ENCODE measurements around the gene PLD1.
A peak's percentile ranks its signal among the peaks of the same experiment; 100 is the strongest.

The PLD1 gene

GRCh38 chr3:171615281-171615680 is 195.0 kb downstream of the PLD1 start:
- H3K4me3 ChIP-seq (ENCODE audit: low read depth, low read length): no peak overlapping the region
- TF ChIP-seq MYC (IDR thresholded peaks at IDR 0.05; ENCODE audit: low read depth, low read length) (no peak), POLR2A (IDR thresholded peaks at IDR 0.05; ENCODE audit: extremely low read depth, insufficient read length) (no peak), CTCF (IDR thresholded peaks at IDR 0.05; ENCODE audit: low read depth, low read length) (no peak), MAX (IDR thresholded peaks at IDR 0.05; ENCODE audit: low read depth, low read length) (no peak)
- DNase-seq (ENCODE audit: low read depth): no peak

- H3K4me3 ChIP-seq (ENCODE audit: low read depth, low read length): no peak overlapping the region
- DNase-seq (ENCODE audit: low read depth): peak; percentile 6
- TF ChIP-seq MYC (IDR thresholded peaks at IDR 0.05; ENCODE audit: low read depth, low read length): no peak
- no peak for TF ChIP-seq POLR2A (IDR thresholded peaks at IDR 0.05; ENCODE audit: extremely low read depth, insufficient read length)
- peak; percentile 27 for TF ChIP-seq CTCF (IDR thresholded peaks at IDR 0.05; ENCODE audit: low read depth, low read length)
- no peak for TF ChIP-seq MAX (IDR thresholded peaks at IDR 0.05; ENCODE audit: low read depth, low read length)
Observed at GRCh38 chr3:171614318-171614921, 195.9 kb downstream of the PLD1 start.

GRCh38 chr3:171607452-171607851 is 202.8 kb downstream of the PLD1 start:
- TF ChIP-seq POLR2A (IDR thresholded peaks at IDR 0.05; ENCODE audit: extremely low read depth, insufficient read length) (no peak), CTCF (IDR thresholded peaks at IDR 0.05; ENCODE audit: low read depth, low read length) (no peak), MYC (IDR thresholded peaks at IDR 0.05; ENCODE audit: low read depth, low read length) (no peak), MAX (IDR thresholded peaks at IDR 0.05; ENCODE audit: low read depth, low read length) (no peak)
- H3K4me3 ChIP-seq (ENCODE audit: low read depth, low read length): no peak overlapping the region
- no peak for DNase-seq (ENCODE audit: low read depth)

GRCh38 chr3:171606151-171606751 is 204.0 kb downstream of the PLD1 start:
- no peak for DNase-seq (ENCODE audit: low read depth)
- TF ChIP-seq POLR2A (IDR thresholded peaks at IDR 0.05; ENCODE audit: extremely low read depth, insufficient read length) (no peak), CTCF (IDR thresholded peaks at IDR 0.05; ENCODE audit: low read depth, low read length) (no peak), MYC (IDR thresholded peaks at IDR 0.05; ENCODE audit: low read depth, low read length) (no peak), MAX (IDR thresholded peaks at IDR 0.05; ENCODE audit: low read depth, low read length) (no peak)
- H3K4me3 ChIP-seq (ENCODE audit: low read depth, low read length): no peak overlapping the region

- no peak overlapping the region for H3K4me3 ChIP-seq (ENCODE audit: low read depth, low read length)
- DNase-seq (ENCODE audit: low read depth): no peak
- TF ChIP-seq CTCF (IDR thresholded peaks at IDR 0.05; ENCODE audit: low read depth, low read length) (no peak), MYC (IDR thresholded peaks at IDR 0.05; ENCODE audit: low read depth, low read length) (no peak), POLR2A (IDR thresholded peaks at IDR 0.05; ENCODE audit: extremely low read depth, insufficient read length) (no peak), MAX (IDR thresholded peaks at IDR 0.05; ENCODE audit: low read depth, low read length) (no peak)
Observed at GRCh38 chr3:171604370-171604769, 205.9 kb downstream of the PLD1 start.

Data from NB4 (cell line).